MCF 10A (cell line): Measurements from ENCODE around the gene PTPRT. TPM values are rescaled to one million over a fixed set of nuclear protein-coding genes. Genes with fewer than 3 reads are reported as not detected.

Experiments used
- BruUV-seq: library from RNA; stranded (reverse); fragments of 400-500 nt; replicated peaks from 2 replicates; lab custom pipeline; 2021; lab: Mats Ljungman, UMichigan
- CTCF ChIA-PET: fragments of 300-600 bp; sonication (Branson Sonifier 250); formaldehyde crosslinking; extraction: SDS; loops from one replicate; lab custom pipeline; 2021; ENCODE audit warnings: antibody characterized with exemption, inconsistent platforms; lab: Yijun Ruan, JAX
- POLR2A ChIA-PET: fragments of 300-600, 350-650 bp; sonication (Branson Sonifier 250); formaldehyde crosslinking; extraction: SDS; loops from one replicate; lab custom pipeline; 2020; ENCODE audit warnings: antibody characterized with exemption, inconsistent platforms; lab: Yijun Ruan, JAX
- DNase-seq: peaks from one replicate; pipeline ENCODE4 v3.0.0-alpha.2; 2018; ENCODE audit not compliant: unreplicated experiment
- H3K27ac Mint-ChIP-seq: one replicate; pipeline ENCODE4 v1.8.0; 2022; ENCODE audit warnings: mild to moderate bottlenecking, low read depth, mixed read lengths; ENCODE audit not compliant: unreplicated experiment
- H3K27me3 Mint-ChIP-seq: one replicate; pipeline ENCODE4 v1.8.0; 2022; ENCODE audit warnings: mixed read lengths; ENCODE audit not compliant: insufficient read depth, unreplicated experiment
- H3K36me3 Mint-ChIP-seq: one replicate; pipeline ENCODE4 v1.8.0; 2022; ENCODE audit warnings: mild to moderate bottlenecking, moderate library complexity, mixed read lengths; ENCODE audit not compliant: insufficient read depth, unreplicated experiment
- H3K4me1 Mint-ChIP-seq: one replicate; pipeline ENCODE4 v1.8.0; 2022; ENCODE audit warnings: mixed read lengths; ENCODE audit not compliant: insufficient read depth, unreplicated experiment
- H3K4me3 Mint-ChIP-seq: one replicate; pipeline ENCODE4 v1.8.0; 2022; ENCODE audit warnings: mild to moderate bottlenecking, moderate library complexity, mixed read lengths; ENCODE audit not compliant: unreplicated experiment
- H3K9me3 Mint-ChIP-seq: one replicate; pipeline ENCODE4 v1.8.0; 2022; ENCODE audit warnings: mixed read lengths; ENCODE audit not compliant: unreplicated experiment
- CTCF ChIP-seq: fragments of 200-600 bp; IDR thresholded peaks from one replicate; pipeline ENCODE4 v1.8.0; 2022; ENCODE audit warnings: antibody characterized with exemption, mild to moderate bottlenecking; ENCODE audit not compliant: unreplicated experiment
- intact Hi-C: fragments of 100-400 bp; cut with micrococcal nuclease; formaldehyde crosslinking; loops from 2 replicates; pipeline ENCODE4 v1.14.1; 2022
- total RNA-seq: library from RNA; stranded (reverse); gene quantifications from 2 replicates; pipeline ENCODE4 v1.2.3, GENCODE V29; 2022

PTPRT gene
- total RNA-seq, 1 experiment from 2014 or later, result not detected

- Mint-ChIP-seq H3K27me3 (no peaks in the 10 kb centered on the region), H3K27ac (no peak overlapping the region), H3K4me1 (no peaks in the 10 kb centered on the region), H3K4me3 (no peak overlapping the region), H3K9me3 (peaks cover 32% of the 10 kb centered on the region), H3K36me3 (peaks cover 6% of the 10 kb centered on the region)
- CTCF ChIA-PET, result no interaction called here
- DNase-seq, result no peak
- TF ChIP-seq CTCF, result no peak
- intact Hi-C loops, result no loop called here
- POLR2A ChIA-PET, result no interaction called here
- no TSS peak for BruUV-seq
Observed at GRCh38 chr20:42576167-42576566, 613.5 kb downstream of the PTPRT start.

- intact Hi-C loops, result no loop called here
- H3K27ac Mint-ChIP-seq, result no peak overlapping the region
- H3K4me3 Mint-ChIP-seq, result no peak overlapping the region
- TF ChIP-seq CTCF, result no peak
- BruUV-seq, result no TSS peak
- ChIA-PET CTCF (interaction anchor here (0.6 kb wide), 1 partner anchor 15 kb away, joined by 3 read pairs; no protein-coding TSS in a partner anchor), POLR2A (no interaction called here)
- H3K27me3 Mint-ChIP-seq, result no peaks in the 10 kb centered on the region
- no peak for DNase-seq
- peaks cover 6% of the 10 kb centered on the region for H3K36me3 Mint-ChIP-seq
- H3K4me1 Mint-ChIP-seq, result no peaks in the 10 kb centered on the region
- peaks cover 26% of the 10 kb centered on the region for H3K9me3 Mint-ChIP-seq
Observed at GRCh38 chr20:42572320-42573016, 617.2 kb downstream of the PTPRT start.

- Mint-ChIP-seq H3K36me3 (peaks cover 6% of the 10 kb centered on the region), H3K27me3 (no peaks in the 10 kb centered on the region), H3K9me3 (peaks cover 30% of the 10 kb centered on the region), H3K4me3 (no peak overlapping the region), H3K27ac (no peak overlapping the region), H3K4me1 (no peaks in the 10 kb centered on the region)
- no TSS peak for BruUV-seq
- no peak for DNase-seq
- ChIA-PET CTCF (no interaction called here), POLR2A (no interaction called here)
- intact Hi-C loops, result no loop called here
- TF ChIP-seq CTCF, result no peak
Observed at GRCh38 chr20:42567409-42567808, 622.3 kb downstream of the PTPRT start.

GRCh38 chr20:42565235-42565995 lies 624.3 kb downstream of the PTPRT start:
- no peaks in the 10 kb centered on the region for H3K36me3 Mint-ChIP-seq
- intact Hi-C loops, result no loop called here
- no peaks in the 10 kb centered on the region for H3K27me3 Mint-ChIP-seq
- POLR2A ChIA-PET, result interaction anchor here (0.6 kb wide), 1 partner anchor 926 kb away, joined by 3 read pairs; no protein-coding TSS in a partner anchor
- CTCF ChIA-PET, result no interaction called here
- TF ChIP-seq CTCF, result no peak
- no peak for DNase-seq
- H3K4me1 Mint-ChIP-seq, result no peaks in the 10 kb centered on the region
- H3K27ac Mint-ChIP-seq, result no peak overlapping the region
- H3K4me3 Mint-ChIP-seq, result no peak overlapping the region
- H3K9me3 Mint-ChIP-seq, result peaks cover 30% of the 10 kb centered on the region
- no TSS peak for BruUV-seq
